Spleen (tissue), 11 donors: Measurements from ENCODE around the gene PGM2. TPM values are rescaled to one million over a fixed set of nuclear protein-coding genes. Genes with fewer than 3 reads are reported as not detected.

Experiments used
- DNase-seq: peaks from one replicate; pipeline ENCODE4 v3.0.0-alpha.2; 2020
- H3K27ac ChIP-seq, 8 donors: fragments of 200-600 bp; sonication (generic) in 7 of 8; 1 replicate in 4 of 8; 2 replicates in 4 of 8; pipeline versions ENCODE4 v1.5.0 to v1.8.0; 2016 to 2021; ENCODE audit warnings: inconsistent platforms in 4 of 8, mild to moderate bottlenecking in 4 of 8, moderate library complexity in 1 of 8
- H3K27me3 ChIP-seq, 7 donors: fragments of 200-600 bp; sonication (generic) in 6 of 7; replicated peaks in 1 of 7; 1 replicate in 4 of 7; 2 replicates in 3 of 7; pipeline versions ENCODE4 v1.5.0 to v1.8.0; 2016 to 2021; ENCODE audit warnings: inconsistent platforms in 3 of 7, mild to moderate bottlenecking in 1 of 7
- H3K36me3 ChIP-seq, 6 donors: fragments of 200-600 bp; sonication (generic) in 5 of 6; 1 replicate in 4 of 6; 2 replicates in 2 of 6; pipeline versions ENCODE4 v1.5.0 to v1.8.0; 2016 to 2021; ENCODE audit warnings: inconsistent platforms in 2 of 6
- H3K4me1 ChIP-seq, 6 donors: fragments of 200-600 bp; sonication (generic) in 5 of 6; 1 replicate in 3 of 6; 2 replicates in 3 of 6; pipeline versions ENCODE4 v1.5.0 to v1.8.0; 2016 to 2021; ENCODE audit warnings: inconsistent platforms in 3 of 6
- H3K4me3 ChIP-seq, 8 donors: fragments of 200-600 bp; sonication (generic) in 7 of 8; 1 replicate in 4 of 8; 2 replicates in 4 of 8; pipeline versions ENCODE4 v1.5.0 to v1.8.0; 2016 to 2021; ENCODE audit warnings: inconsistent platforms in 4 of 8, mild to moderate bottlenecking in 4 of 8, moderate library complexity in 2 of 8
- H3K9me3 ChIP-seq, 8 donors: fragments of 200-600 bp; sonication (generic) in 7 of 8; 1 replicate in 4 of 8; 2 replicates in 4 of 8; pipeline versions ENCODE4 v1.5.0 to v1.8.0; 2016 to 2021; ENCODE audit warnings: inconsistent platforms in 4 of 8
- POLR2A ChIP-seq, 3 donors: fragments of 450-650 bp; IDR thresholded peaks; one replicate each; pipeline ENCODE4 v1.5.1; 2017; ENCODE audit warnings: antibody characterized with exemption in 3 of 3, mild to moderate bottlenecking in 1 of 3
- POLR2AphosphoS5 ChIP-seq, 3 donors: sonication (generic); formaldehyde crosslinking; IDR thresholded peaks; one replicate each; pipeline ENCODE4 v1.5.1; 2017; ENCODE audit warnings: antibody characterized with exemption in 3 of 3
- WGBS, 5 donors: extraction: QIAGEN DNeasy Blood & Tissue Kit in 3 of 5; methylation state at CpG; one replicate each; pipeline versions ENCODE4 v1.1.5 to v1.1.7; 2013 to 2018; 5-methylcytosine and 5-hydroxymethylcytosine counted together
- intact Hi-C: fragments of 100-400 bp; cut with DNase I; formaldehyde crosslinking; loops from one replicate; pipeline ENCODE4 v1.15.0; 2023; ENCODE audit warnings: low total_unique reads
- polyA plus RNA-seq, 3 donors: library from polyadenylated mRNA; stranded (reverse); fragments of 200-250 nt; gene quantifications; one replicate each; pipeline ENCODE4 v1.2.1, GENCODE V29; 2013
- total RNA-seq, 7 donors: library from RNA; depleted of rRNA in 3 of 7; stranded (reverse); fragments of >200 nt in 3 of 7; fragmentation: NEBNext Ultra II Directional in 4 of 7; extraction: Animal tissue kit (Norgen Biotek cat#: 25700) in 4 of 7; gene quantifications; one replicate each; pipeline versions ENCODE4 v1.1.0 to v1.2.1, GENCODE V29; 2016 to 2021
- TF ChIP-seq, protein P1 (sequence below), 11 experiments: fragments of 200-600 bp in 7 of 11; fragments of 450-650 bp in 4 of 11; sonication (generic) in 4 of 11; IDR thresholded peaks in 8 of 11; conservative IDR thresholded peaks in 3 of 11; 1 replicate in 7 of 11; 2 replicates in 4 of 11; pipeline versions ENCODE4 v1.4.0 to v1.8.0; 2016 to 2021; ENCODE audit warnings: antibody characterized with exemption in 11 of 11, inconsistent platforms in 4 of 11, mild to moderate bottlenecking in 1 of 11
- donor health status: healthy with polysubstance abuse.
- donor health status: DM: no; HTN: no; CAD: no; lungs with moderate emphysema.
- donor health status: DM: no; HTN: no; CAD: no.
- donor health status: Bipolar disorder and iron deficiency.
- donor health status: healthy.
- donor health status: DM: no; HTN: no; CAD: no.
- donor health status: DM: yes; HTN: yes; CAD: no.

Gene PGM2
- total and polyA plus RNA-seq, 10 donors = 5.4 to 43.7 (median 27.4) TPM

- Histone ChIP-seq H3K36me3 (no peaks in the 10 kb centered on the region), H3K4me1 (peaks cover 0 to 6% (median 0%) of the 10 kb centered on the region in 6 donors), H3K27me3 (no peaks in the 10 kb centered on the region), H3K4me3 (no peak overlapping the region), H3K27ac (no peak overlapping the region), H3K9me3 (no peaks in the 10 kb centered on the region)
- WGBS, 5 donors = 23 to 31% (median 29%) methylated on average over 4 of the region's 4 CpGs
- no peak for TF ChIP-seq POLR2AphosphoS5 (IDR thresholded peaks at IDR 0.05)
- TF ChIP-seq, protein P1, sequence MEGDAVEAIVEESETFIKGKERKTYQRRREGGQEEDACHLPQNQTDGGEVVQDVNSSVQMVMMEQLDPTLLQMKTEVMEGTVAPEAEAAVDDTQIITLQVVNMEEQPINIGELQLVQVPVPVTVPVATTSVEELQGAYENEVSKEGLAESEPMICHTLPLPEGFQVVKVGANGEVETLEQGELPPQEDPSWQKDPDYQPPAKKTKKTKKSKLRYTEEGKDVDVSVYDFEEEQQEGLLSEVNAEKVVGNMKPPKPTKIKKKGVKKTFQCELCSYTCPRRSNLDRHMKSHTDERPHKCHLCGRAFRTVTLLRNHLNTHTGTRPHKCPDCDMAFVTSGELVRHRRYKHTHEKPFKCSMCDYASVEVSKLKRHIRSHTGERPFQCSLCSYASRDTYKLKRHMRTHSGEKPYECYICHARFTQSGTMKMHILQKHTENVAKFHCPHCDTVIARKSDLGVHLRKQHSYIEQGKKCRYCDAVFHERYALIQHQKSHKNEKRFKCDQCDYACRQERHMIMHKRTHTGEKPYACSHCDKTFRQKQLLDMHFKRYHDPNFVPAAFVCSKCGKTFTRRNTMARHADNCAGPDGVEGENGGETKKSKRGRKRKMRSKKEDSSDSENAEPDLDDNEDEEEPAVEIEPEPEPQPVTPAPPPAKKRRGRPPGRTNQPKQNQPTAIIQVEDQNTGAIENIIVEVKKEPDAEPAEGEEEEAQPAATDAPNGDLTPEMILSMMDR (IDR thresholded peaks at IDR 0.05 in 8 of 11, conservative IDR thresholded peaks at IDR 0.05 in 3 of 11) = peak in 10 of 11 experiments; percentile 21 to 71 (median 61)
- DNase-seq = no peak
- intact Hi-C loops = loop anchor here (2.0 to 10.0 kb wide), 3 partner anchors 171 to 231 kb away; no protein-coding TSS in a partner anchor
These were observed 23.0 kb upstream of the PGM2 start for GRCh38 chr4:37803348-37803973.

- no peaks in the 10 kb centered on the region for H3K27me3 ChIP-seq
- no peak overlapping the region for H3K27ac ChIP-seq
- H3K4me1 ChIP-seq = peaks cover 0 to 6% (median 0%) of the 10 kb centered on the region in 6 donors
- no peak for DNase-seq
- WGBS, 5 donors = 73 to 89% (median 80%) methylated on average over 5 of the region's 5 CpGs
- no peak overlapping the region for H3K4me3 ChIP-seq
- H3K9me3 ChIP-seq = no peaks in the 10 kb centered on the region
- TF ChIP-seq, protein P1 (IDR thresholded peaks at IDR 0.05 in 8 of 11, conservative IDR thresholded peaks at IDR 0.05 in 3 of 11) = no peak
- TF ChIP-seq POLR2A (IDR thresholded peaks at IDR 0.05) = no peak
- no peak for TF ChIP-seq POLR2AphosphoS5 (IDR thresholded peaks at IDR 0.05)
- H3K36me3 ChIP-seq = no peaks in the 10 kb centered on the region
- intact Hi-C loops = loop anchor here (10.0 kb wide), 1 partner anchor 170 kb away; no protein-coding TSS in a partner anchor
These were observed 21.4 kb upstream of the PGM2 start for GRCh38 chr4:37805091-37805490.

DNA sequence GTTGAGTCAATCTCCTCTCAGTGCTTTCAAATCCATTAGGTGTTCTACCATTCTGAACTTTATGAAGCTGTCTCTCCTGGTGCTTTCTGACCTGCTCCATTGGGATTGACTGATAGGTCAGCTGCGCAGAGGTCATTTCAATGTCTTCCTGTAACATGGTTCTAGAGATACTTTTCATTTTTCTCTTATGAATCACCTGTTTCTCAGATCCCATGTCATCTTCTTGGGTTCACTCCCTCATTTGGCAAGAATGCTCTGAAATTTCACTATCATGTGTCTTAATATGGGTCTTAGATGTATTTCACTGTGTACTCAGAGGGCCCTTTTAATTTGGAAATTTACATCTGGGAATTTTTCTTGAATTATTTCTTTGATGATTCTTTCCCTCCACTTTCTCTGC lies 13.8 kb upstream of the PGM2 start:
- WGBS, 5 donors = 90 to 100% (median 95%) methylated on average over 1 of the region's 1 CpG
- Histone ChIP-seq H3K27me3 (no peaks in the 10 kb centered on the region), H3K9me3 (no peaks in the 10 kb centered on the region), H3K36me3 (no peaks in the 10 kb centered on the region), H3K4me1 (peaks cover 0 to 22% (median 16%) of the 10 kb centered on the region in 6 donors), H3K27ac (no peak overlapping the region), H3K4me3 (no peak overlapping the region)
- TF ChIP-seq POLR2AphosphoS5 (IDR thresholded peaks at IDR 0.05) (no peak), POLR2A (IDR thresholded peaks at IDR 0.05) (no peak)
- TF ChIP-seq, protein P1 (IDR thresholded peaks at IDR 0.05 in 8 of 11, conservative IDR thresholded peaks at IDR 0.05 in 3 of 11) = no peak
- intact Hi-C loops = no loop called here
- DNase-seq = no peak

DNA sequence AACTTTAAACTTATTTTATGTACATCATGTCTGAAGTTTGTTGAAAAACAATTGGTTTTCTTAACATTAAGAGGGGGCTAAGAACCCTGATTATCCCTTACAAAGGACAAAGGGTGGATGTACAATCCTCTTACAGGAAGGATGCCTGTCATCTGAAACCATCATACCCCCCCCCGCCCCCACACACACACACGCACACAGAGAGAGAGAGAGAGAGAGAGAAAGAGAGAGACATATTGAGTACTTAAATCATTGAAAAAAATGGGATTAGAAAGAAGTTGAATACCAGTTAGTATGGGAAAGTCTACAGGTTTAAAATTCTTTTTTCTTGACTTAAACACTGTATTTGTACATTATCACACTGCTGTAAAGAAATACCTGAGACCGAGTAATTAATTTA lies 10.9 kb upstream of the PGM2 start:
- Histone ChIP-seq H3K27ac (peak overlapping the region in 4 of 8 donors; percentile 20 to 51 (median 32)), H3K36me3 (no peaks in the 10 kb centered on the region), H3K27me3 (no peaks in the 10 kb centered on the region), H3K4me1 (peaks cover 0 to 22% (median 16%) of the 10 kb centered on the region in 6 donors), H3K4me3 (peak overlapping the region in 1 of 8 donors; percentile 3), H3K9me3 (no peaks in the 10 kb centered on the region)
- no peak for DNase-seq
- WGBS, 5 donors = 20 to 45% (median 35%) methylated on average over 3 of the region's 3 CpGs
- TF ChIP-seq POLR2AphosphoS5 (IDR thresholded peaks at IDR 0.05) (no peak), POLR2A (IDR thresholded peaks at IDR 0.05) (no peak)
- TF ChIP-seq, protein P1 (IDR thresholded peaks at IDR 0.05 in 8 of 11, conservative IDR thresholded peaks at IDR 0.05 in 3 of 11) = no peak
- intact Hi-C loops = no loop called here
